Stimulated activated CD8-positive, alpha-beta memory T cell treated with anti-CD3 and anti-CD28 coated beads, Interleukin-12 subunit alpha, Interleukin-12 subunit beta, amount 100 ng/mL, for 1 hour (primary cell): ENCODE results near the gene ZNRD2.

Source experiments
- DNase-seq: peaks from one replicate; pipeline ENCODE4 v3.0.0-alpha.2; 2020; ENCODE audit warnings: low read depth

Gene ZNRD2

GRCh38 chr11:65588199-65589054 lies 18.1 kb downstream of the ZNRD2 start:
- peak; percentile 55 for DNase-seq

- no peak for DNase-seq
Measured at GRCh38 chr11:65589444-65590239, 19.4 kb downstream of the ZNRD2 start.

GRCh38 chr11:65590240-65590738 lies 20.0 kb downstream of the ZNRD2 start:
- no peak for DNase-seq

GRCh38 chr11:65591939-65592857 lies 21.9 kb downstream of the ZNRD2 start:
- DNase-seq, result no peak

GRCh38 chr11:65592858-65593517 lies 22.7 kb downstream of the ZNRD2 start:
- DNase-seq, result no peak

- DNase-seq, result no peak
Measured at GRCh38 chr11:65593518-65594414, 23.5 kb downstream of the ZNRD2 start.

GRCh38 chr11:65595131-65595530 lies 24.9 kb downstream of the ZNRD2 start:
- no peak for DNase-seq

GRCh38 chr11:65595543-65596281 lies 25.4 kb downstream of the ZNRD2 start, which contains the start of gene KCNK7:
Gene KCNK7, minus strand, starts transcription at chr11:65595800. Its CDS starts 28 bp downstream, at chr11:65595772.
- no peak for DNase-seq

GRCh38 chr11:65596520-65596919 lies 26.2 kb downstream of the ZNRD2 start:
- DNase-seq, result no peak

- no peak for DNase-seq
Measured at GRCh38 chr11:65598258-65598699, 28.0 kb downstream of the ZNRD2 start.

- DNase-seq, result no peak
Measured at GRCh38 chr11:65599216-65599954, 29.1 kb downstream of the ZNRD2 start.

GRCh38 chr11:65599955-65600246 lies 29.6 kb downstream of the ZNRD2 start:
- no peak for DNase-seq

- DNase-seq, result no peak
Measured at GRCh38 chr11:65604258-65604657, 34.0 kb downstream of the ZNRD2 start.

- no peak for DNase-seq
Measured at GRCh38 chr11:65606876-65607613, 36.8 kb downstream of the ZNRD2 start.

- DNase-seq, result no peak
Measured at GRCh38 chr11:65607614-65608426, 37.5 kb downstream of the ZNRD2 start.

- no peak for DNase-seq
Measured at GRCh38 chr11:65609229-65609628, 39.0 kb downstream of the ZNRD2 start.

GRCh38 chr11:65609665-65610064 lies 39.4 kb downstream of the ZNRD2 start:
- no peak for DNase-seq
